B cell (primary cell): ENCODE results near the gene NR6A1. TPM values are rescaled to one million over a fixed set of nuclear protein-coding genes. Genes with fewer than 3 reads are reported as not detected.

ENCODE experiments used
- ATAC-seq: fragments of 200-7000 bp; cut with Tn5 transposase; one replicate; pipeline ENCODE4 v1.10.0; 2021; ENCODE audit warnings: low read depth, mild to moderate bottlenecking, moderate number of reproducible peaks, moderate library complexity
- CTCF ChIA-PET: fragments of 350-600 bp; sonication (Branson Sonifier 250); formaldehyde crosslinking; loops from one replicate; lab custom pipeline; 2021; ENCODE audit warnings: antibody characterized with exemption, inconsistent platforms; lab: Charles Lee
- POLR2A ChIA-PET: fragments of 350-600 bp; sonication (Branson Sonifier 250); formaldehyde crosslinking; loops from one replicate; lab custom pipeline; 2021; ENCODE audit warnings: antibody characterized with exemption; lab: Charles Lee
- DNase-seq: peaks from one replicate; pipeline ENCODE4 v3.0.0; 2013
- H2AFZ ChIP-seq: 2 replicates; pipeline ENCODE4 v1.6.1; 2012; ENCODE audit warnings: mild to moderate bottlenecking, low read depth, low read length; ENCODE audit not compliant: insufficient read depth, poor library complexity, severe bottlenecking
- H3K27ac ChIP-seq, 2 donors: 1 replicate in 1 of 2; 2 replicates in 1 of 2; pipeline ENCODE4 v1.5.1; 2012 to 2013; ENCODE audit warnings: low read length in 2 of 2, mild to moderate bottlenecking in 2 of 2, moderate library complexity in 1 of 2
- H3K27me3 ChIP-seq, 4 experiments: fragments of 200-600 bp in 1 of 4; sonication (generic) in 1 of 4; replicated peaks in 1 of 4; 1 replicate in 2 of 4; 2 replicates in 2 of 4; pipeline versions ENCODE4 v1.6.1 to v1.7.0; 2013 to 2016; ENCODE audit warnings: low read length in 3 of 4, mild to moderate bottlenecking in 2 of 4, mixed read lengths in 1 of 4, moderate library complexity in 1 of 4; ENCODE audit not compliant: insufficient read depth in 4 of 4, control insufficient read depth in 3 of 4; ENCODE audit errors: control extremely low read depth in 1 of 4
- H3K36me3 ChIP-seq, 2 experiments: replicated peaks in 1 of 2; 1 replicate in 1 of 2; 2 replicates in 1 of 2; pipeline versions ENCODE4 v1.6.1 to v1.7.1; 2013; ENCODE audit warnings: low read length in 1 of 2; ENCODE audit not compliant: insufficient read depth in 2 of 2, control insufficient read depth in 1 of 2; ENCODE audit errors: control extremely low read depth in 1 of 2, extremely low read depth in 1 of 2
- H3K4me1 ChIP-seq, 2 donors: fragments of 200-600 bp in 1 of 2; sonication (generic) in 1 of 2; 1 replicate in 1 of 2; 2 replicates in 1 of 2; pipeline versions ENCODE4 v1.5.1 to v1.6.1; 2013 to 2017; ENCODE audit warnings: low read length in 2 of 2; ENCODE audit not compliant: control insufficient read depth in 2 of 2, insufficient read depth in 2 of 2
- H3K4me2 ChIP-seq: replicated peaks from 2 replicates; pipeline ENCODE3; 2012; ENCODE audit warnings: mild to moderate bottlenecking, low read depth, low read length; ENCODE audit not compliant: poor library complexity, severe bottlenecking
- H3K4me3 ChIP-seq, 5 experiments: fragments of 200-600 bp in 1 of 5; sonication (generic) in 1 of 5; 1 replicate in 3 of 5; 2 replicates in 2 of 5; pipeline versions ENCODE4 v1.5.1 to v1.7.0; 2011 to 2016; ENCODE audit warnings: low read length in 4 of 5, mild to moderate bottlenecking in 4 of 5, low read depth in 2 of 5, control low read depth in 1 of 5, moderate library complexity in 1 of 5; ENCODE audit not compliant: insufficient read depth in 1 of 5; ENCODE audit errors: control extremely low read depth in 1 of 5, extremely low read depth in 1 of 5
- H3K79me2 ChIP-seq: fragments of 200-600 bp; sonication (generic); one replicate; pipeline ENCODE4 v1.6.0; 2016; ENCODE audit warnings: low read length; ENCODE audit not compliant: control insufficient read depth, insufficient read depth
- H3K9ac ChIP-seq: fragments of 200-600 bp; sonication (generic); 2 replicates; pipeline ENCODE4 v1.6.1; 2017; ENCODE audit warnings: mild to moderate bottlenecking, low read length, moderate library complexity
- H3K9me3 ChIP-seq, 3 donors: one replicate each; pipeline versions ENCODE4 v1.6.1 to v1.7.1; 2013; ENCODE audit warnings: low read length in 2 of 3; ENCODE audit not compliant: control insufficient read depth in 2 of 3, insufficient read depth in 1 of 3; ENCODE audit errors: control extremely low read depth in 1 of 3
- H4K20me1 ChIP-seq: 2 replicates; pipeline ENCODE4 v1.6.0; 2012; ENCODE audit warnings: mild to moderate bottlenecking, low read length; ENCODE audit not compliant: insufficient read depth, control insufficient read depth, poor library complexity, severe bottlenecking
- H3K27ac Mint-ChIP-seq: one replicate; pipeline ENCODE4 v1.8.0; 2021; ENCODE audit warnings: mixed read lengths
- H3K27me3 Mint-ChIP-seq: one replicate; pipeline ENCODE4 v1.8.0; 2021; ENCODE audit warnings: mixed read lengths
- H3K4me1 Mint-ChIP-seq: one replicate; pipeline ENCODE4 v1.8.0; 2021; ENCODE audit warnings: mixed read lengths
- H3K4me3 Mint-ChIP-seq: one replicate; pipeline ENCODE4 v1.8.0; 2021; ENCODE audit warnings: mixed read lengths
- H3K9me3 Mint-ChIP-seq: one replicate; pipeline ENCODE4 v1.8.0; 2022; ENCODE audit warnings: mixed read lengths; ENCODE audit not compliant: insufficient read depth
- CTCF ChIP-seq: fragments of 200-600 bp; IDR thresholded peaks from one replicate; pipeline ENCODE4 v1.8.0; 2022; ENCODE audit warnings: antibody characterized with exemption, mild to moderate bottlenecking
- EZH2 ChIP-seq: IDR thresholded peaks from 2 replicates; pipeline ENCODE4 v1.6.1; 2012; ENCODE audit warnings: borderline replicate concordance, low read depth, mild to moderate bottlenecking, moderate library complexity, low read length; ENCODE audit not compliant: insufficient read depth, poor library complexity, severe bottlenecking
- WGBS: methylation state at CpG from one replicate; pipeline ENCODE4 v1.1.5; 2013; ENCODE audit warnings: missing lambda C conversion rate; ENCODE audit not compliant: insufficient coverage; 5-methylcytosine and 5-hydroxymethylcytosine counted together
- intact Hi-C: fragments of 100-400 bp; cut with micrococcal nuclease; formaldehyde crosslinking; loops from one replicate; pipeline ENCODE4 v1.10.0; 2022
- polyA plus RNA-seq: library from polyadenylated mRNA; depleted of rRNA; stranded (reverse); fragments of >200 nt; gene quantifications from 2 replicates; pipeline ENCODE4 v1.2.3, GENCODE V29; 2012
- total RNA-seq, 2 donors: library from RNA; stranded (reverse); fragments of 120-200 nt in 1 of 2; gene quantifications; 1 replicate in 1 of 2; 2 replicates in 1 of 2; pipeline versions ENCODE4 v1.2.3 to v1.2.4, GENCODE V29; 2013 to 2022

Gene NR6A1
- total and polyA plus RNA-seq, 2 donors (not counting 1 experiment from before 2014, with no cell fraction given): 0.09 to 0.67 TPM

- Histone ChIP-seq H3K36me3 (no peaks in the 10 kb centered on the region), H3K4me2 (no peak overlapping the region), H3K9me3 (no peaks in the 10 kb centered on the region), H3K79me2 (no peaks in the 10 kb centered on the region), H3K4me1 (peaks cover 0 to 4% of the 10 kb centered on the region in 2 donors), H3K27me3 (peaks cover 0 to 10% (median 0%) of the 10 kb centered on the region in 4 experiments), H2AFZ (no peak overlapping the region), H3K27ac (no peak overlapping the region), H3K4me3 (no peak overlapping the region), H4K20me1 (no peaks in the 10 kb centered on the region), H3K9ac (no peak overlapping the region)
- WGBS: 95% methylated on average over 9 of the region's 13 CpGs
- no peaks in the 10 kb centered on the region for H3K9me3 Mint-ChIP-seq
- intact Hi-C loops: no loop called here
- TF ChIP-seq EZH2: no peak
- no peak for TF ChIP-seq CTCF
- peaks cover 5% of the 10 kb centered on the region for H3K4me1 Mint-ChIP-seq
- POLR2A ChIA-PET: no interaction called here
- ATAC-seq: no peak
- no peak for DNase-seq
- CTCF ChIA-PET: no interaction called here
- no peak overlapping the region for H3K4me3 Mint-ChIP-seq
- H3K27me3 Mint-ChIP-seq: peaks cover 4% of the 10 kb centered on the region
- H3K27ac Mint-ChIP-seq: no peak overlapping the region
Measured at GRCh38 chr9:124470306-124470705, 300.8 kb downstream of the NR6A1 start.

GRCh38 chr9:124469011-124469832 is 301.9 kb downstream of the NR6A1 start:
- ChIA-PET CTCF (no interaction called here), POLR2A (no interaction called here)
- Mint-ChIP-seq H3K4me1 (peaks cover 5% of the 10 kb centered on the region), H3K27ac (no peak overlapping the region), H3K27me3 (peaks cover 12% of the 10 kb centered on the region), H3K9me3 (no peaks in the 10 kb centered on the region), H3K4me3 (no peak overlapping the region)
- Histone ChIP-seq H3K4me1 (peaks cover 0 to 4% of the 10 kb centered on the region in 2 donors), H3K27ac (no peak overlapping the region), H3K79me2 (no peaks in the 10 kb centered on the region), H3K9ac (no peak overlapping the region), H3K4me3 (no peak overlapping the region), H3K36me3 (no peaks in the 10 kb centered on the region), H3K27me3 (peaks cover 0 to 7% (median 0%) of the 10 kb centered on the region in 4 experiments), H2AFZ (no peak overlapping the region), H3K4me2 (no peak overlapping the region), H3K9me3 (no peaks in the 10 kb centered on the region), H4K20me1 (no peaks in the 10 kb centered on the region)
- TF ChIP-seq EZH2: no peak
- TF ChIP-seq CTCF: no peak
- intact Hi-C loops: no loop called here
- WGBS: 74% methylated on average over 25 of the region's 28 CpGs
- ATAC-seq (no peak), DNase-seq (no peak)
